TTC549 (cell line): ENCODE measurements around the gene HOXA13.

Experiments used
- FAIRE-seq: peaks from 2 replicates; lab custom pipeline; 2012; peaks lifted over from hg19 to GRCh38; lab: Jason Lieb, UNC

The HOXA13 gene

GRCh38 chr7:27235387-27236311, 35.8 kb upstream of the HOXA13 start:
- FAIRE-seq: no peak

GRCh38 chr7:27229448-27229847, 29.6 kb upstream of the HOXA13 start:
- no peak for FAIRE-seq

GRCh38 chr7:27224983-27225934, 25.4 kb upstream of the HOXA13 start:
- FAIRE-seq: no peak

- FAIRE-seq: no peak
These were observed 24.2 kb upstream of the HOXA13 start for GRCh38 chr7:27223941-27224575.

- FAIRE-seq: no peak
These were observed 21.4 kb upstream of the HOXA13 start for GRCh38 chr7:27221201-27221797.

- FAIRE-seq: no peak
These were observed 20.6 kb upstream of the HOXA13 start for GRCh38 chr7:27220440-27220955.

- no peak for FAIRE-seq
These were observed 19.9 kb upstream of the HOXA13 start for GRCh38 chr7:27219821-27220220.

GRCh38 chr7:27217951-27218350, 18.1 kb upstream of the HOXA13 start:
- no peak for FAIRE-seq

- FAIRE-seq: no peak
These were observed 15.5 kb upstream of the HOXA13 start for GRCh38 chr7:27215356-27215755.

- no peak for FAIRE-seq
These were observed 14.5 kb upstream of the HOXA13 start for GRCh38 chr7:27214239-27214950.

GRCh38 chr7:27213433-27214238, 13.7 kb upstream of the HOXA13 start:
- no peak for FAIRE-seq

- no peak for FAIRE-seq
These were observed 12.9 kb upstream of the HOXA13 start for GRCh38 chr7:27212497-27213432.

- FAIRE-seq: no peak
These were observed 11.9 kb upstream of the HOXA13 start for GRCh38 chr7:27211764-27212204.

GRCh38 chr7:27211084-27211446, 11.2 kb upstream of the HOXA13 start:
- no peak for FAIRE-seq

GRCh38 chr7:27210441-27211083, 10.7 kb upstream of the HOXA13 start:
- no peak for FAIRE-seq

GRCh38 chr7:27209933-27210440, 10.1 kb upstream of the HOXA13 start:
- FAIRE-seq: no peak

- FAIRE-seq: no peak
These were observed 9.1 kb upstream of the HOXA13 start for GRCh38 chr7:27208998-27209397.

- FAIRE-seq: no peak
These were observed 7.6 kb upstream of the HOXA13 start for GRCh38 chr7:27207348-27207985.
